Kidney capillary endothelial cell (primary cell): ENCODE measurements around the gene DPY19L1.
"Not testable (repeated sequence)": the region's sequence is repeated elsewhere in the genome, so short reads cannot be mapped to it uniquely, and the experiment has no call there.

ENCODE experiments used
- DNase-seq: peaks from one replicate; pipeline ENCODE4 v3.0.0-alpha.2; 2018; ENCODE audit warnings: low spot score

DPY19L1 gene

DNA sequence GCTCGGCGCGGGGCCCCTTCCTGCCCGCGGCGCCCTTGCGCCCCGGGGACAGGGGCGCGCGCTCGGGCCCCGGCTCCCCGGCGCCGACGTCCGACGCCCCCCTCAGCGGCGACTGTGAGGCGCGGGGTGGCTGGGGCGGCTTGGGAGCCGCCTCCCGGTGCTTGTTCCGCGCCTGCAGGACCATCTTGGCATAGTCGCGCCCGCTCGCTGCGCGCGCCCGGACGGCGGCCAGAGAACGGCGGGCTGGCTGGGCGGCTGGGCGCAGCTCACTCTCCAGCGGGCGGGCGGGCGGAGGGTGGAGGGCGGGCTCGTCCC lies at the start of gene DPY19L1:
Gene DPY19L1 (minus strand): TSS at position 275 of the 315 bp plus-strand sequence. CDS start 91 bp downstream, at position 184.
- DNase-seq: no peak

DNA sequence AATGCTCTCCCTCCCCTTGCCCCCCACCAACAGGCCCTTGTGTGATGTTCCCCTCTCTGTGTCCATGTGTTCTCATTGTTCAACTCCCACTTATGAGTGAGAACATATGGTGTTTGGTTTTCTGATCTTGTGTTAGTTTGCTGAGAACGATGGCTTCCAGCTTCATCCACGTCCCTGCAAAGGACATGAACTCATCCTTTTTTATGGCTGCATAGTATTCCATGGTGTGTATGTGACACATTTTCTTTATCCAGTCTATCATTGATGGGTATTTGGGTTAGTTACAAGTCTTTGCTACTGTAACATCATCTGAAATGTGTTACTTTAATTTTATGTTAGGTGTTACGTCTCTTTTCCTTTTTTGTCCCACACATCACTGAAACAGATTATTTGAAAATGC lies 42.2 kb upstream of the DPY19L1 start:
- not testable (repeated sequence) for DNase-seq

DNA sequence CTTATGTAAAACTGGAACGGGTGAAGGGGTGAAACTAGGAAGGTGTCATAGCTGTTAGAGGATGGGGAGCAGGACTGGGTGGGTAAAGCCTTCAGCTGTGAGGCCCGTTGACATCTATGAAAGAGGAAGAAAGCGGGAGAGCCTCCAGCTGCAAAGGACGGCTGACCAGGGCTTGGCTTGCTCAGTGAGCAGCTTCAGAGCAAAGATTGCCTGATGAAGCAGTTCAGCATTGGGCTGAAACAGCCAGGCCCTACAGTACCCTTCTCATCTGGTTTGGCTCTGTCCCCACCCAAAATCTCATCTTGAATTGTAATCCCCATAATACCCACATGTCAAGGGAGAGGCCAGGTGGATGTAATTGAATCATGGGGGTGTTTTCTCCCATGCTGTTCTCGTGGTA lies 36.7 kb upstream of the DPY19L1 start:
- DNase-seq: not testable (repeated sequence)

DNA sequence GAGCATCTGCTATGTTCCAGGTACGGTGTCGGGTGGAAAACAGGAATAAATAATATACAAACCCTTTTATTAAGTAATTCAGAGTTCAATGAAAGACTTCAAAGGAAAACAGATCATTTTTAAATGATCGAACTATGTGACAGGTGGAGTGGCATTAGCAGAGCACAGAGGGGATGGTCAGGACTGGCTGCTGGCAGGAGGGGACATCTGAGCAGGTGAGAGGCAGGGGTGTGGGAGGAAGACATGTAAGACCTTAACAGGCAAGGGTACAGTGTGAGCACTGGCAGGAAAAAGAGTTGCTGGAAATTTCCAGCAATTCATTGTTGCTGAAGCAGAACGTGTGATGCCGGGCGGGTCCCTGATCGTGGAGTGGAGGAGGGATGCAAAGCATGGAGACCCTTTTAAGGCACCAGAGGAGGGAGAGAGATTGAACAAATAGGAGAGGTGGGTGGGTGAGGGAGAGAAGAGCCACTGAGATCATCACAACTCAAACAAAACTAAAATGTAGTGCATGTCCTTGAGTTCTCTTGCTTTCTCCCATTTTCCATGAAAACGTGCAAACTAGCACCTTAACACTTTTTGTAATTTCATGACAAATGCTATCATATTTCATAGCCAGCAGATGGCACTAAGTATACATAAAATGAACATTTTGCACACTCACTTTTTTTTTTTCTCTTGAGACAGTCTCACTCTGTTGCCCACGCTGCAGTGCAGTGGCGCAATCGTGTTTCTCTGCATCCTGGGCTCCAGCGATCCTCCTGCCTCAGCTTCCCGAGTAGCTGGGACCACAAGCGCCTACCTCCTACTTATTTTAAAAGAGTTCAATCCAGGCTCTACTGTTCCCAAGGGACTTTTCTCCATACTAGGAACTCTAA lies 35.9 kb upstream of the DPY19L1 start:
- DNase-seq: peak; percentile 16

DNA sequence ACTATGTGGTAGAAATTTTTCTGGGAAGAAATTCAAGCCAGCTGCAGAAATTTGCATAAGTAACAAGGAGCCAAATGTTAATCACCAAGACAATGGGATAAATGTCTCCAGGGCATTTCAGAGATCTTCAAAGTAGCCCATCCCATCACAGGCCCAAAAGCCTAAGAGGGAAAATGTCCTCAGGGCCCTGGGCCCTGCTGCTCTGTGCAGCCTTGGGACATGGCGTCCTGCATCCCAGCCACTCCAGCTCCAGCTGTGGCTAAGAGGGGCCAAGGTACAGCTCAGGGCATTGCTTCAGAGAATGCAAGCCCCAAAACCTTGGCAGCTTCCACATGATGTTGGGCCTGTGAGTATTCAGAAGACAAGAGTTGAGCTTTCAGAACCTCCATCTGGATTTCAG lies 31.8 kb upstream of the DPY19L1 start:
- DNase-seq: not testable (repeated sequence)

DNA sequence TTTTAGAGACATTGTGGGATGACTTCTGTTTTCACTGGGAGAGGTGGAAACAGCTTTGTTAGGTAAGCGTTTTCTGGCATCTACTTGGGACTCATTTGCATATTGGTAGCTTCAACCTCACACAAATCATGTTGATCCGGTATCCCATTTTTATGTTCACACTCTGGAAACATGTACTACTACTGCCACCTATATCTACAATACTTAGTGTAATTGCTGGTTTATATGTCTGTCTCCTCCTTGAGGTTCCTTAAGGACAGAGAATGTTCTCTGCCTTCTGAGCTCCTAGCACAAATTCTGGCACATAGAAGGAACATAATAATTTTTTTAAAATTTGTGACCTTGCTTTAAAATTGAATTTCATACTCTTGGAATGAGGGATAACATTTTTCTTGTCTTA lies 28.1 kb upstream of the DPY19L1 start:
- not testable (repeated sequence) for DNase-seq

DNA sequence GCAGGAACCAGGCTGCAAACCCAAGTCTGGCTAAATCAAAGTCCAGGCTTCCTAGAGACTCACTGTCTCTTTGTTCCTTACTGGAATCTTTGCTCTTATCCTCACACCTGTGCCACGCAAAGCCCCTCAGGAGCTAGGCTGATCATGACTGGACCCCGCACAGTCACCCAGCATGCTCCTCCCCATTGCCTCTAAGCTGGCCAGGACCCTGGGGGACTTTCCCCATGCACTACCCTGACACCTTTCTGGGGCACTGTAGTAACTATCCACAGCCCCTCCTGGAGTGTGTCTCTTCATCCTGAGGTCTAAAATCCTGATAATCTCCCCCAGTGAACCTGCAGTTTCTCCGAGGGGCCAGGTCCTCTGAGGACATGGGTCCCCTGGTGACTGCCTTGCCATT lies 21.3 kb upstream of the DPY19L1 start:
- DNase-seq: not testable (repeated sequence)

DNA sequence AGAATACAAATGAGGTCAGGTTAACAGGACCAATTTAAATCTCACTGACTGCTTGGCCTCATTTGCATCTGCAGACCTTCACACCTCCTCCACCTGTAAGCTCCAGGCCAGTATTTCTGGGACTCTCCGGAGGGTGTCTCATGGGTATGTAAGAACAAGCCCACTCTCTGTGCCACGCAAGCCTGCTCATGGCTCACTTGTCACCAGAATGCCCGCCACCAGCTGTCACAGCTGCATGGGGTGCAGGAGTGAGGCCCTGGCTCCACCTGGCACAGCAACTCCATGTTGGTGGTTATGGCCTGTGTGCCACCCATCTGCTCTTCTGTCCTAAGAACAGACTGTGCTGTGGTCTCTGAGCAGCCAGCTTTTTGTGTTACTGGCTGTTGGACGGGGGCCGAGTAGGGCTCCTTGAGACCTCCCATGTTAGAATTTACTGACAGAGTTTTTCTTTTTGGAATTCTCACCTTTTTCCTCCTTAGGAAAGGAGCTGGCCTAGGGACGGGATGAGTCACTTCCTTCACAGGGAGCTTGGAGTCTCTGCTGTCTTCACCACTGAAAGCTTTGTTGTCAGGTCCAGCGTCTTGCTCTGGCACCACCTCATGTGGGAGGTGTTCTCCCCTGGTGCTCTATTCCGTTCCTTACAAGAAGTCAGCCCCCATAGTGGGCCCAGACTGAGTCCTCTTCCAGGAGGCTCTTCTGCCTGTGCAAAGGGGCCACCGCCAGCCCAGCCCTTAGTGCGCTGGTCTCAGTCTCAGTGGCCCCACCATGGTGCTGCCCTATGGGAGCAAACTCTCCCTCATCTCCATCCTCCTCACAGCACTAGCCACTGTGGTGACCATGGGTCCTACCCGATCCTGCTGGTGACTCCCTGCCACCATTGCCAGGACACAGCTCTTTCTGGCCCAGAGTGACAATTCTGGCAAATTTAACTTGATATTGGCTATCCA lies 20.5 kb upstream of the DPY19L1 start:
- peak; percentile 45 for DNase-seq

DNA sequence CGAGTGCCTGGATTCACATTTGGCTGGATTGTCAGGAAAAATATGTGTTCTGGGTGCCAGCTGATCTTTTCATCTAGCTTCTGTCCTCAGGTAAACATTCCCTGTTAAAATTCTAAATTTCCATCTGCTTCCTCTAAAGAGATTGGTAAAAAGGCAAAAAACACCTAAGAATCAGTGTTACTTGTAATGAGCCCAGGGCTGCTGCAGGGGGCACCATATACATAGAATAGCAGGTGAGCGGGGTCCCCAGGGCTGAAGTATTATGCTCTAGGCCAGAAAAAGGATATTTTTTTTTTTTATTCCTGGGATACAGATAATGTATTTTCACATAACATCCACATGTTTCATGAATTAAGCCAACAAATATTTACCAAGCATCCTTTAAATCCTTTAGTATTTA lies 18.4 kb upstream of the DPY19L1 start:
- DNase-seq: not testable (repeated sequence)

DNA sequence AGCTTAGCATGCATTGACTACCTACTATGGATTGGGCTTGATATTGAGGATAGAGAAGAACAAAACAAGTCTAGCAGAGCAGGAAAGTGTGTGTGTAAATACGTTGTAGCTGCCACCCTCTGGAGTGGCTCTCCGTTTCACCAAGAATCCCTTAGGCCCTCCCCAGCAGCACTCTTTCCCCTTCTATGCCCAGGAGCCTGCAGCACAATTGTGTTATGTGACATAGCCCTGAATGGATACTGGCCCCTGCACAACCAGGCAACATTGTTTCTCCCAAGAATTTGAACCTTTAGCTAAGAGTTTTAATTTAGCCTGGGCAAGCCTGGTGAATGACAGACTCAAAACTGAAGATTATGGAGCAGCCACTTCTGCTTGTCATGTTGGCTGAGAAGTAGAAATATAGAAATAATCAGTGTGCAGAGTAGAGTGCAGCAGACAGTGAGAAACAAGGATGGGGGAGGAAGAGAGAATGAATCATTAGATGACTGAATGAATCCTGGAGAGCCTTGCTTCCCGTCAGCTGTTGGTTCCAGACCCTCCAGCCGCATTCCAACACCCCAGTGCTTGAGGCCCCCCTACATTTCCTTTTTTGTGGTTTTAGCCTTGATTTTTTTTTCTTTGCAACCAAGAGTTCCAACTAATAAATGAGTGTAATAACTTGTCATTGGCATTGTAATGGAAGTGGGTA lies 16.3 kb upstream of the DPY19L1 start:
- not testable (repeated sequence) for DNase-seq

DNA sequence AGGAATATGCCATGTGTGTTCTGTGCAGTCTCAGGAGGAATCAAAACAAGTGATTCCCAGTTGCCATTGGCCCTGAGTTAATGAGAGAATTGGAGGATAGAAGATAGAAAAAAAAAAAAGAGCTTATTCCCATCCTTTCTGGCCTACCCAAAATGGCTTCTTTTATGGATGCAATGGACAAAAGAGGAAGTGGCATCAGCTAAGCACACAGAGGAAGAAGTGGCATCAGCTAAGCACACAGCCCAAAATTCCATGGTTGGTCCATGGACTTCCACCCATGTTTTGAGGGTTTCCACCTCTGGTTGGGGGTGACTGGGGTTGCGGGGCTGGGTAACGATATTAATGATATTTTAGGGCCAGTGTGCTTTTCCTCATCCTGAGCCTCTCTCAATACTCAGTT lies 11.1 kb upstream of the DPY19L1 start:
- not testable (repeated sequence) for DNase-seq

DNA sequence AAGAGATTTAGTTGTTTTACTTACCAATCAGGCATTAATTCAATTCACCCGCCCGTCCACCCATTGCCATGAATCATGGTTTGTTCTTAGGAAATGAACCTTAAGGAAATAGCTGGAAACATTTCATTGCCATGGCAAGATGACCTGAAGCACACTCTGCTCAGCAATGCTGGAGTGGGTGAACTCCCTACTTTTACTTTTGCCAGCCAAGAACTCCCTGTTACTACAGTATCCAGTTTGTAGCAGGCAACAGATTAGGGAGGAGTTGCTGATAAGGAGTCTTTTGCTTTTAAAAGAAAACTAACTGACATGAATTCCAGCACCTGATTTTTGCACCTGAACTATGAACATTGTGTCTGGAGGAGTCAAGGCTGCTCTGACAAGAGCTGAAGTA lies 10.6 kb upstream of the DPY19L1 start:
- not testable (repeated sequence) for DNase-seq

DNA sequence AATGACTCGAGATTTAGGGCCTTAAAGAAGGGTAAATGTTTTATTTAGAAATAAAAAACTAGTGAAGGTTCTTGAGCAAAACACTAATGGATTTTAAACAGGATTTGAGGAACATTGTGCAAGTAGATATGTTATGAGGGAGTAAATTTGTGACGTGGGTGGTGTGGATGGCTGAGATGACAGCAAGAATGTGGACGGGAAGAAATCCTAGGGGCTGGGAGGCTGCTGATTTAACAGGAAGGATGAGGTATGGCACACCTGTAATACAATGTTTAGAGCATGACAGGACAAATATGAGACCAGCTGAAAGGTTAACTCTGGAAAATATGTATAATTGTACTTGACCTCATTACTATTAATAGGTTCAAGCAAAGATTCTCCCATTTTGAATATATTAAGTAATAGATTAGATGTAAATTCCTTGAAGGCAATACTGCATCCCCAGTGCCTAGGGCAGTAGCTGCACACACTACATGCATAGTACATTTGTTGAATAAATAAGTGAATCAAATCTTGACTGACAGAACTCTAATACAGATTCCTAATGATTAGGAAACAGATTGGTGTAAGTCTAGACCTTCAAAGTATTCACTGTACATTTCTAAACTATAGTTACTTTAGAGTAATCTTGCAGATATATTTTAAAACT lies 10.1 kb upstream of the DPY19L1 start:
- DNase-seq: not testable (repeated sequence)

DNA sequence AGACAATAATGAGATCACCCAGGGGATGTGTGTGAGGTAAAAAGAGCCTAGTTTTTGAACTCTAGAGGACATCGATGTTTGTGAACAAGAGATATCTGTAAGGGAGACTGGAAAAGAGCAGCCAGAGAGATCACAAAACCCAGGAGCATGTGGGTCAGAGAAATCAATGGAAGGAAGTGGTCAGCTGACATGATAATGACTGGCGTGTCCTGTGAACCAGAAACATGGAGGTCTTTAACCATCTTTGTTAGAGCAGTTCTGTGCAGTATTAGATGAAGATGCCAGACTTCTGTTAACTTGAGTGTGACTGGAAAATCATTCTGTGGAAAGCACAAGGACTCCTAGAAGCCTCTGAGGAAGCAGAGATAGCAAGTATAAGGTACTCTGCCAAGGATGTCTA lies 6.0 kb upstream of the DPY19L1 start:
- DNase-seq: not testable (repeated sequence)

DNA sequence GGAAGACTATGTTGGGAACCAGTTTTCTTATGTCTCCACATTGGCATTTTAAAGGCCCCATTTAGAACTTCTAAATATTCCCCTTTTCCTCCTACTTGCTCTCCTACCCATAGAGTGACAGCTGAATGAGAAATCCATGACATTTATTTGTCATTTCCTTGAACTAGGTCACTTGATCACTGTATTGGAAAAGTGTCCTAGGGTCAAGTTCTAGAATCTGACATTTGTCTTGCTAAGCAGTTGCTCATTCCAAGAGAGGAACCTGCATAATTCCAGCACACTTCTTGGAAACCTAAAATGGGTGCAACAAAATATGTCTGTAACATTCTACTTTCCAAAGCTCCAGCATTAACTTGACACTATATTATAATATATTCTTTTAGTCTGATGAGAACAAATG lies 3.6 kb upstream of the DPY19L1 start:
- DNase-seq: no peak

DNA sequence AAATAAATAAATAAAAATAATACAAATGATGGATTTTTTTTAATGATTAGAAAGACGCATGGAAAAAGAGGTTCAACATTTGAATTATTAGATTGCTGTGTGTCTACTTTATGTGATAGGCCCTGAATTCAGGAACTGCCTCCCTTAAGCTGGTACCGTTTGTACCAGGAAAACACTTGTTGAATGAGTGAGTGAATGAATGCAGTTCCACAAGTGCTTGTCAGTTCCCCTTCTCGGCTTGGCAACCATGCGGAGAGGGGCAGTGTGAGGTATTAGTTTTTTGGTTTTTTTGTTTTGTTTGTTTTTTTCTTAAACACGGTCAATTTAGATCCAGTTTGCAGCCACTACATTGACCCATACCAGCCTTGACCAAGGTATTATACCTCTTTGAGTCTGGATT lies 2.1 kb upstream of the DPY19L1 start:
- DNase-seq: no peak

DNA sequence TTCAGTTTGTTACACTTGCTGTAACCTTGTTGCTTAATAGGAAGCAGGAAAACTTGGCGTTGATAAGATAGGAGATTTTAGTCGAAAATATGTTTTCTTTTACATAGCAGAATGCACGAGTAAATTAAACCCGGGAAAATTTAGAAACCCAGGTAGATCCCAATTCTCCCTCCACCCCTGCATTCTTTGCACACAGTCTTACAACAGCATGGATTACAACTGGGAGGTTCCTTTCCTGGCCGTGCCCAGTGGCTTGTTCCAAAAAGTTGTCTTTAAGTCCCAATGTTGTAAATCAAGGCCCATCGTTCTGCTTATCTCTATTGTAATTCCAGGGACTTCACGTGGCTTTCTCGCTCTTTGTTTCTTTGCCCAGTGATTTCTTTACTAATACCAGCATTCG lies 1.1 kb upstream of the DPY19L1 start:
- DNase-seq: no peak

DNA sequence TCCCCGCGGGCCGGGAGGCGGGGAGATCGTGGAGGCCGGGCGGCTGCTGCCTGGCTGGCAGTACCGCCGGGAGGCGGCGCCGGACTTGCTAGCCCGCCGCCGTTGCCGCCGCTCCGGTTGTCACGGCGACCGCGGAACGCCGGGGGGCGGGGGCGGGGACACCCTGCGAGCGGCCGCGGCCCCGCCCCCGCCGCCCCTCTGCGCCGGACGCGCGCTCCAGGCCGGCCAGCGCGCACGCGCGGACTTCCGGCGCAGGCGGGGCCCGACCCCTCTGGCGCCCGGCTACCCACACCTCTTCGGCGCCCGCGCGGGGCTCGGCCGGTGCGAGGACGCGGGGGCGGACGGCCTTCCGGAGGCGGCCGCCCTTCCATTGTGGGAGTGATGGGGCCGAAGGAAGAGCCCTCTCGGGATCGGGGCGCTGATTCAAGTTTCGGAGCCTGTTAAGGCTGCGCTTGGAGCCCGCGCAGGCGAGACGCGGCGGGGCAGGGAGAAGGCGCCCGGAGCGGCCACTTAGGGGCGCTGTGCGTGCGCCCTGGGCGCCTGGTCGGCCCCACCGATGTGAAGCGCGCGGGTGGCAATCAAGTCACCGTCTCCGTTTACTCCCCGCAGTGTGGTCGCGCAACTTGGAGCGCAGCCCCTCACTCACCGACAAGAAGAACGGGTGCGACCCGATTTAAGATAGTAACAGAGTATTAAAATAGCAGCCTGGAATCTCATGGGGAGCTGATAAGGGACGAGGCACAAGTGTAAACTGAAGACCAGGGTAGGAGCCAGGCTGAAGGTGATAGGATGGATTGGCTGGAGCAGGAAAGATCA lies 449 bp upstream of the DPY19L1 start:
- peak; percentile 93 for DNase-seq

DNA sequence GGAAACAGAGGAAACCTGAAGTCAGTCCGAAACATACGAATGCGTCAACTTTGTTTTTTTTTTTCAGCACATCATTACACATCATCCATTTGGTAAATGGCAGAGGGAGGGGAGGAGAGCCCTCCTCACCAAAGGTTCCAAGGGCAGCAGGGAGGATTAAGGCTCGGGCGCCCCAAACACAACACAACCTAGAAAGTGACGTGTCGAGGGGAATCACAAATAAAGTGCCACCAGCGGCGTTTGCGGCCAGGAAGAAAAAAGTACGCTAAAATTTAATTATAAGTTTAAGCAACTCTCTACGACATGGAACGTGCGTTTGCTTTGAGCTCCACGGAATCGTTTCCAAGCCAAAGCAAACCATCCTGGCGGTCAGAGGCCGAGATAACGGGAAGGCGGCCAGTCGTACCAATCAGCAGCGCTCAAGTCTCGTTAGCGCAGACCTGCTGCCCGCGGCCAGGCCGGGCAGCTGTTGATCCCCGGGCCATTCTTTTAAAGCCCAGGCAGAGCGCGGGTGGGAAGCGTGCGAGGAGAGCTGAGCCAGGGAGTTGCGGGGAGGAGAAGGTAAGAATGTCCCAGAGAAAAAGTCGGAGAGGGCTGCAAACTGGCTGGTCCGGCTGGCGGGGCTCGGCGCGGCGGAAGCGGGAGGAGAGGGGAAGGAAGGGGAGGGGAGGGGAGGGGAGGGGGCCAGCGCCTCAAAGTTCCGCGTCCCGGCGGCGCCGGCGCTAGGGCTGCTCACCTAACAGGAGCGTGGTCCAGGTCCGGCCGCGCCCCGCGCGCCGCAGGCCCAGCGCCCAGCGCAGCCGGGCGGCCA lies 719 bp downstream of the DPY19L1 start:
- DNase-seq: peak; percentile 47

DNA sequence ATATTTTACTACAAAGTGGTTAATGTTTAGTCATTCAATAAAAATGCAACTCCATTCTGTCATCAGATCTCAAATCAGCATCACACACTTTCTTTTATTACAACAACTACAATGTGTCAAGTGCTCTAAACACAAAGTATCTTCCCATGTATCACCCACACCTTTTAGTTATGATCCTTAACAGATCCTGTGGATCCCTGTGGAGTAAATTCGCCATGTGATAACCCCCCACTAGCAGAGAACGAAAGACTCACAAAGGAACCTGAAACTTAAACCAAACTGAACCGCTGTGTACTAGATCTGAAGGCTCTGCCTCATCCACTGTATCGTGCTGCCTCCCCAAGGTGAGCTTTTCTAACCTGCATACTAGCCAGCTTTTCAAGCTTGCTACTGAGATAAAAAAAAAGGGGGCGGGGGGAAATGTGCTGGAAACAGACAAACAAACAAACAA lies 1.7 kb downstream of the DPY19L1 start:
- no peak for DNase-seq
